ENCODE results near the gene B3GNT8.
"Not testable (repeated sequence)": the region's sequence is repeated elsewhere in the genome, so short reads cannot be mapped to it uniquely, and the experiment has no call there.

The B3GNT8 gene

DNA sequence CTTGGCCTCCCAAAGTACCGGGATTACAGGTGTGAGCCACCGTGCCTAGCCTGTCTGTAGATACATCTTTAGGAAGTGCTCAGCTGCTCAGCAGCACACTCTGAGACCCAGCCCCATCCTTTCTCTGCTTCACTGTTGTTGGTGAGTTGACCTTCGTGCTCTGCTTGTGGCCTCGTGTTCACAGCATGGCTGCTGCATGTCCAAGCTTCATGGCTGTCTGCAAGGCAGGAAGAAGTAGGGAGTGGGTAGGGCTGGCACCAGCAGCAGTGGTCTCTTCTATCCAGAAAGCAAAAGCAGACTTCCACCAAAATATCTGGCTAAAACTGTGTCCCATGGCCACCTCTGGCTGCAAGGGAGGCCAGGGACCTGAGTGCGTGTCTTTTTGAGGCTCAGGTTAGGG is 14.2 kb downstream of the B3GNT8 start:
- DNase-seq, result no peak

DNA sequence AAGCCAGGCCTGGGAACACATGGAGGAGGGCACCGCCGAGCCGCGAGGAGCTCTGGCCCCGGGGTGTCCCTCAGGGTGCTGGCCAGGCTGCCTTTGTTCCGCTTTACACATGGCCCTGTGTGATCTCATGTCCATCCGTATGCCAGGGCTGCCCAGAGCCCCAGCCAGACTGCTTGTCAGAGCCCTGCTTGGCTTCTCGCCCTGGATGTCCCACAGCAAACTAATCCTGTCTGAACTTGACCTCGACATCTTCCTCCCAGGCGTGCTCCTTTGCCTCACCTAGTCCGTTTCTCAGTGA is 15.3 kb downstream of the B3GNT8 start:
- DNase-seq, result no peak

DNA sequence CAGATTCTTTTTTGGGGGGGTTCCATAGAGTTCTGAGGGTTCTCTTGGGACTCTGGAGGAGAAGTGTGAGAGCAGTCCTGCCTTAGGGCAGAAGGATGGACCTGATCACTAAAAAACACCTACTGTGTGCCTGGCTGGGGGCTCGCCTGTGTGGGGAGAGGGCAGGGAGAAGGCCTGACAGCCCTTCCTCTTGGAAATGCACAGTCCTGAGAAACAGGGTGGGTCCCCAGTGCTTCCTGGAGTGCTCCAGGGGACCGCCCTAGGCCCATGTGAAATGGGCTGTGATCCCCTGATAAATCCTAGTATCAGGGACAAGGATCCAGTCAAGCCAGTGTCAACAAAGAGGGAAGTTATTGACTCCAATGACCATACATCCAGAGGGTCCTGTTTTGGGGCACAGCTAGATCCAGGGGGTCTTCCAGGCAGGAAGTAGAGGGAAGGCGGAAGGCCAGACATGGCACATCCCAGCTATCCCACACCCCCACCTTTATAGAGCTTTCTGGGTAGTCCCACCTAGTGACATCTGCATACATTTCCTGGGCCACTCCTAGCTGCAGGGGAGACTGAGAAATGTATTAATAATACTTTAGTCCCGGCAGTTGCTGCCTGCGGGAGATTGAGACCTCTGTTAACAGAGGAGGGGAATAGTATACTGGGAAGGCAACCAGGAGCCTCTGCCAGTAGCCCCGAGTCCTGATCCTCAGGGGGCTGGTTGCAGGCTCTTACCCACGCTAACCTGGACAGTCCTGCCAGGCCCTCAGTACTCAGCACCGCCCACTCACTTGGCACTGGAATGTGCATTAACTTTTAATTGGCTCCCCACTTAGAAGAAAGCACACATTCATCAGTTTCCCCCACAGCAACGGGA is 15.8 kb downstream of the B3GNT8 start:
- DNase-seq, result no peak

DNA sequence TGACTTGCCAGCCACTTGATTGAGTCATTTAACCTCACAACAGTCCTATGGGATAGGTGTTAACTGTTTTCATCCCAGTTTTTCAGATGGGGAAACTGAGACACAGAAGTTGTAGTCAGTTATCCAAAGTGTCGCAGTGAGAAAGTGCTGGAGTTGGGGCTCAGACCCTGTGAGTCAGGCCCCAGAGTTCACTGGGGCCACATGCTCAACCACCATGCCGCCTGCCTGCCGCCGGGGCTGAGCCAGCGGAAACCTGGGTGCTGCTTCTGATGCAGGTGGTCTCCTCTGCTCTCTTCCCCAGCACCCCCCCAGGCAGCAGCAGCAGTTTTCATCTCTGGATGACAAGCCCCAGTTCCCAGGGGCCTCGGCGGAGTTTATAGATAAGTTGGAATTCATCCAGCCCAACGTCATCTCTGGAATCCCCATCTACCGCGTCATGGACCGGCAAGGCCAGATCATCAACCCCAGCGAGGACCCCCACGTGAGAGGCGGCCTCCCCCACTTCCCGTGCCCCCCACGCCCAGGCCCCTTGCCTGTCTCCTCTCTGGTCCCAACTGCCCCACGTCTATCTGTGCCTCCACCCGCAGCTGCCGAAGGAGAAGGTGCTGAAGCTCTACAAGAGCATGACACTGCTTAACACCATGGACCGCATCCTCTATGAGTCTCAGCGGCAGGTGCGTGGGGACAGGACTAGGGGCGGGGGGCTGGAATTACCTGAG is 16.7 kb downstream of the B3GNT8 start:
- no peak for DNase-seq

DNA sequence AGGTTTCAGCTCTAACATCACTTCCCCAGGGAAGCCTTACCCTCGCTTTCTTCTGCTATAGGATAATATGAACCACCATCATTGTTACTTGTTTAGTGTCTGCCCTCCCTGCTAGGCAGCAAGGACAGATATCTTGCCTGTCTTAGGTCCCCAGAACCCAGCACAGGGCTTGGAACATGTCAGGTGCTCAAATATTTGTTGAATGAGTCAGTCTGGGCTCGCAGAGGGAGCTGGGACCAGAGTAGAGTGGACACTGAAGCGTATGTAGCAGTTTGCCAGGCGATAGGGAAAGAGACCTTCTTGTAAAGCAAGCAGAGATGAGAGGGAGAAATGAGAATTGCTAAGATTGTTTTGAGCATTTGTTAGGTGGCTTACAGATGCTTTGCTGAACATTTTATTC is 17.9 kb downstream of the B3GNT8 start:
- DNase-seq, result no peak

DNA sequence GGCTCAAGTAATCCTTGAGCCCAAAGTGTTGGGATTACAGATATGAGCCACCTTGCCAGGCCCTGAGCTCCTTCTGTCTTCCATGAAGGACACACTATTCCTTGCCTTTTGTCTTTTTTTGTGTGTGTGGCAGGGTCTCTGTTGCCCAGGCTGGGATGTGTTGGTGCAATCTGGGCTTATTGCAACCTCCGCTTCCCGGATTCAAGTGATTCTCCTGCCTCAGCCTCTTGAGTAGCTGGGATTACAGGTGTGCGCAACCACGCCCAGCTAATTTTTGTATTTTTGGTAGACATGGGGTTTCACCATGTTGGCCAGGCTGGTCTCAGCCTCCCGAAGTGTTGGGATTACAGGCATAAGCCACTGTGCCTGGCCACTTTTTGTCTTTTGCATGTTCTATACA is 18.3 kb downstream of the B3GNT8 start:
- DNase-seq, result not testable (repeated sequence)

DNA sequence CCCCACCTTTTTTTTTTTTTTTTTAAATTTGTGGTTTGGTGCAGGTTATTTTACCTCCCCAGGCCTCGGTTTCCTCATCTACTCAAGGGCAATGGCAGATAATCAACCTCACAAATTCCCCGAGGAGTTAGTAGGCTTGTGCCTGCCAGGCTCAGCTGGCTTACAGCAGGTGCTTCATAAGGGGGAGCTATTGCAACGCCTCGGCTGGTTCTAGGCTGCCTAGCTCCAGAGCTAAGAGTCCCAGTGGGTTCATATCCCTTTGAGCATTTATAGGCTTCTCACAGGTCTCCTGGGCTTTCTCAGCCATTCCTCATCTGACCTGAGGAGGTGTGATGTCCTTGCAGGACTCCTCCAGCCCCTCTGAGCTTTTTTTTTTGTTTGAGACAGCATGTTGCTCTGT is 18.9 kb downstream of the B3GNT8 start:
- no peak for DNase-seq

DNA sequence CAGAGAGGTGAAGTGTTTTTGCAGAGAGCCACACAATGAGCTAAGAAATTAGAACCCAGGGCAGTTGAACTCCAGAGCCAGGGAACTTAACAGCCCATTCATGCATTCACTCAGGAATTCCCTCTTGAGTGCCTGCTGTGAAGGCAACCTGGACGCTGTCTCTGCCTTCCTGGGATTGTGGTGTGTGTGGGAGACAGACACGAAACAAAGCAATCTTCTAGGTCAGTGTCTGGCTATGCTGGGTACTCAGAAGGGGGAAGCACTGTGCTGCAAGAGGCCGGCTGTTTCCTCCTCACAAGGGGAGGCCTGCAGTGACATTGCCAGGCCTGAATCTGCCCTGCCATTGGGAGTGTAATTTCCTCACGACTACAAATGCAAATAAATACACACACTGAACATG is 19.9 kb downstream of the B3GNT8 start:
- no peak for DNase-seq

DNA sequence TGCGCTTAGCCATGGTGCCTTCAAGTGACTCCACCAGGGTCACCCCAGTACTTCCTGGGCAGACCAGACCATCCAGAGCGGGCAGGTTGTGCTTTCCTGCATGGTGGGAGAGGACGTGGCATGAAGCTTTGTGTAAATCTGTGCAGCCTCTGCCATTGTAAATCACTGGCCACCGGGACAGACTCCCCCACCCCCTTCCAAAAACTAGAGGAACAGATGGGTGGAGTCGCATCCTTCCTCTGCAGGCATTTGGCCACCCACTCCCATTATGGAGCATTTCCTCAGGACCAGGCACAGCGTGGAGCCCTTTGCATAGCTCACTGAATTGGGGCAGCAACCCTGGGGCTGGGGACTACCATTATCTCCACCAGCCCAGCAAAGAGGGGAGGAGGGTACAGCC is 21.4 kb downstream of the B3GNT8 start:
- DNase-seq, result no peak

DNA sequence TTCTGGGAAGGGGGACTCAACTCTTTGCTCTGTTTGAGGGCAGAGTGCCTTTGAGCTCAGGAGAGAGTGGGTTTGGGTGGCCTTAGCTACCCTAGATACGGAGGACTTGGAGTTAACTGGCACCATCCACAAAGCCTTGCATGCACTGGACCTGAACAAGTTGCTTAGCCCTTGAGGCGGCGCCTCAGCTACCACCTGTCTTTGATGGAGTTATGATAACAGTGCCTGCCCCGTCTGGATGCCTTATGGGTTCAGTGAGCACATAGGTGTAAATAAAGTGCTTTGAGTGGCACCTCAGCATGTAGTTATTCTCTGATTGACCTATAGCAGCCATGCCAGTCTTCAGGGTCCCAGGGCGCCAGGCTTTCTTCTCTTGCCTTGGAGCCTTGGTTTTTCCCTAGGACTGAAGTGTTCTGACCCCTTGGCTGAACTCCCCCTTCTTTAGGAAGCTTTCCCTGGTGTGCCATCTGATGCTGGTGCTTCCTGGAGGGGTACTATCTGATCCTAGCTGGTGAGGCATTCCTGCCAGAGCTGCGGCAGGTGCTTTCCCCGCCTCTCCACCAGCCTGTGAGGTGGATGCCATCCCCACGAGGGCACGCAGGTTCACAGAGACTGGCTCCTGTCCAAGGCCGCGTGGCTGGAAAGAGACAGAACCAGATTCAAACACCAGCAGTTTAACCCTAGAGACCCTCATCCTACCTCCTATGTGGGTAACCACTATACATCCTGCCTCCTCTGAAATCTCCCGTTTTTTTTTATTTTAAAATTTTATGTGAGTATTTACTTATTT is 23.8 kb downstream of the B3GNT8 start:
- DNase-seq, result no peak

DNA sequence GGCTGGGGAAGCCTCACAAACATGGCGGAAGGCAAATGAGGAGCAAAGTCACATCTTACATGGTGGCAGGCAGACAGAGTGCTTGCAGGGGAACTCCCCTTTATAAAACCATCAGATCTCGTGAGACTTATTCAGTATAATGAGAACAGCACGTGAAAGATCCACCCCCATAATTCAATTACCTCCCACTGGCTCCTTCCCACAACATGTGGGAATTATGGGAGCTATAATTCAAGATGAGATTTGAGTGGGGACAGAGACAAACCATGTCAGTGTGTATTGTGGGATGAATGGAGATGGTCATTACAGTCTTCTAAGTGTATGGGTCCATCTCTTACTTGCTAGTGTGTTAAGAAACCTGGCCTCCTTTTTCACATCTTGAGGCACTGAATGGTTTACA is 25.2 kb downstream of the B3GNT8 start:
- no peak for DNase-seq

DNA sequence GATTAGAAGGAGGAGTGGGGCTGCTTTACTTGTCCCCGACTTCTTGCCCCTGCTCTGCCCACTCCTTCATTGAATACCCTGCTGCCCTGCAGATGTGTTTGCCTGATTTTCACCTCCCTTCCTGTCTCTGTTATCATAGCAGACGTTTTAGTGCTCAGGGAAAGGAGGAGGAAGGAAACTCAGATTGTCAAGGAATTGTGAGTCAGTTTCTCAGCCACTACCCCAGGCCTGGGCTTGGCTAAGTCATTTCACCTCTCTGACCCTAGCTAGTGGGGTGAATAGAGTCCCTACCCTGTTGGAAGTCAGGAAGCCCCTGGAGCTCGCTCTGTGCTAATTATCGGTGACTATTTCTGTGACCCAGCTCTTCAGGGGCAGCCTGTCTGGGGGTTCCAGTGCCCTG is 25.7 kb downstream of the B3GNT8 start:
- DNase-seq, result no peak

DNA sequence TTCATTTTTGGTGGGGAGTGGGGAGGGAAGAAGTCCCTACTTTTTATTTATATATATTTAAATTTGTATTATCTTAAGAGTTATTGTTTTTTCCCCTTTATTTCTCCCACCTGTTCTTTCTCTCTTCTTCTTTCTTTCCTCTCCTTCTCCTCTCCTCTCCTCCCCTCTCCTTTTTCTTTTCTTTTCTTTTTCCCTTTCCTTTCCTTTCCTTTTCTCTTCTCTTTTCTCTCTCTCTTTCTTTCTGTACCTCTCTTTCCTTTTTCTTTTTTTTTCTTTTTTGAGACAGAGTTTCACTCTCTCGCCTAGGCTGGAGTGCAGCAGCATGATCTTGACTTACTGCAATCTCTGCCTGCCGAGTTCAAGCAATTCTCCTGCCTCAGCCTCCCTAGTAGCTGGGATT is 27.6 kb downstream of the B3GNT8 start:
- no peak for DNase-seq

DNA sequence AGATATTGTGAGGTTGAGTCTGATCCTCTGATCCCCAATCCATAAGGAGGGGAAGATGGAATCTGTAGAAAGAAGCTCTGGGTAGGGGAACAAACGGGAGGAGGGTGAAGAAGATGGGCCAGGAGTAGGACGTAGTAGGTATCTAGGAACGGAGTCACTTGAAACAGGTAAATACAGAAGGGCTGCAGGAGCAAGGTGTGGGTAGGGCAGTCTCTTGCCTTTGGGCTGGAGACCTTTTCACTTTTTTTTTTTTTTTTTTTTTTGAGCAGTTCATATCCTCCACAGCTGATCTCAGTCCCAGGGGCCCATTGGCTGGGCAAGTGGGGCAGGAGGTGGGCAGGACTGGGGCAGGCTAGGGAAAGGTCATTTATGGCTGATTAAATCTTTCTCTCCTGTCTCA is 28.1 kb downstream of the B3GNT8 start:
- DNase-seq, result no peak

DNA sequence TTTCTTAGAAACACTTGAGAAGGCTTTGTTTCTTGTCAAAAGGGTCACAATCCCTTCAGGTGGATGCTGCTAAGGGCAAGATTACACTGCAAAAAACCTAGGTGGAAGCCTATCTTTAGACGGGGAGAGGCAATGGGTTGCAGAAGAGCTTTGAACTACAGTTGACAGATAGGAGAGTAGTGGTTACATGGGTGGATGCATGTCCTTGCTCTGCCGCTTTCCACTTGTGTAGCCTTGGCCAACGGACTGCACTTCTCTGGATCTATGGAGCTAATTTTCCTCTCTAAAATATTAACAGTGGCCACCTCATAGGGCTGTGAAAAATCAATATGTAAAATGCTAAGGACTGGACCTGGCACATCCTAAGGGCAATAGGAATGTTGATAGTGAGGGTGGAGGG is 28.6 kb downstream of the B3GNT8 start:
- DNase-seq, result no peak

DNA sequence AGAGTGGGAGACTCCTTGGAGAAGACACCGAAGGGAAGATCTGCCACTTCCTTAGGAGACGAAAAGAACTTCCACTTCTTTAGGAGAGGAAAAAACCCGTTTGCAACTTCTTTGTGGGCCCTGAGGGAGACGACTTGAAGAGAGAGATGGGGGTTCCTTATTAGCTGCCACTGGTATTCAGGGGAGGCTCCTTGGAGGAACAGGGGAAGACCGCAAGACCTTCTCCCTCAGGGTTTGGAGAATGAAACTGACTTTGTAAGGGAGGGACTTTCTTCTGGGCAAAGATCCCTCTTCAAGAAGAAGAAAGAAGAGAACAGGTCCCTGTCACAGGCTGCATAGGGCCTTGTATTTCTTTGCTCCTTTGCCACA is 29.1 kb downstream of the B3GNT8 start:
- DNase-seq, result no peak

DNA sequence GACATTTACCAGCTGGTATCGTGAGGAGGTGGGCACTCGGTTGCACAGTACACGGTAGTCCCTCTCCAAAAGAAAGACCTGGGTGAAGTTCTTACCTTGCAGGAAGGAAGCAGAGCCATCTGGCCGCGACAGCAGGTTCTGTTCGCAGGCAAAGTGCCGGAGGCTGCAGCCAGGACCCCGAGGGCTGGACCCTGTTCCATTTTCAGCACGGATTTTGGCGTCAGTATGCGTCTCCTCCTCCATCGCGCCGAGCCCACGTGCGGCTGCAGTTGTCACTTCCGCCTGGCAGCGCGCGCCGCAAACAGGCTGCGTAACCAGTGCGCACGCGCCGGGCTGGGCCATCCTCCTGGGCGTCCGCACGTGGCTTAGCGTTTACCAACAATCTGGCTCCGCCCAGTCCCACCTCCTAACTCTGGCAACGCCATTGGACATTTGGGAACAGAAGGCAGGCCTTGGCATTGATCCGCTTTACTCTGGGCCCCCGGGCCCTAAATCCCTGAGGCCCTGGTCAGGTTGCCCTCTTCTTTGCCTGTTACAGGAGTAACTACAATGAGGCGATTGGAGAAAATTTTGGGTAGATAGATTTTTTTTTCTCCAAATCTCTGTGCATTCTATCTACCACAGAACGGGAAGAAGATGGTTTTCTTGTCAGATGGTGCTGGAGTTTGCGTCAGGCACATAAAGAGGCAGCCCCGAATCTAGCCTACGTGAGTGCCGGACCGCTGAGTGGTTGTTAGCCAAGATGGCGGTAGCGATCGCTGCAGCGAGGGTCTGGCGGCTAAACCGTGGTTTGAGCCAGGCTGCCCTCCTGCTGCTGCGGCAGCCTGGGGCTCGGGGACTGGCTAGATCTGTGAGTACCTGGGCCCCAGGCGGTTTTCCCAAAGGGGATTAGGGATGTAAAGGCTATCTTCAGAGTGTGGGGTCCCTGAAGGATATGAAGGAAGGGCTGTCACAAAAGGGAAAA is 29.8 kb downstream of the B3GNT8 start, which contains the start of the genes BCKDHA and EXOSC5:
Gene BCKDHA, plus strand, starts transcription at position 733 of the 964 bp plus-strand sequence. Its CDS starts 10 bp downstream, at position 743.
Gene EXOSC5, minus strand, starts transcription at position 274 of the 964 bp plus-strand sequence. Its CDS starts 31 bp downstream, at position 243.
- peak; percentile 99 for DNase-seq

DNA sequence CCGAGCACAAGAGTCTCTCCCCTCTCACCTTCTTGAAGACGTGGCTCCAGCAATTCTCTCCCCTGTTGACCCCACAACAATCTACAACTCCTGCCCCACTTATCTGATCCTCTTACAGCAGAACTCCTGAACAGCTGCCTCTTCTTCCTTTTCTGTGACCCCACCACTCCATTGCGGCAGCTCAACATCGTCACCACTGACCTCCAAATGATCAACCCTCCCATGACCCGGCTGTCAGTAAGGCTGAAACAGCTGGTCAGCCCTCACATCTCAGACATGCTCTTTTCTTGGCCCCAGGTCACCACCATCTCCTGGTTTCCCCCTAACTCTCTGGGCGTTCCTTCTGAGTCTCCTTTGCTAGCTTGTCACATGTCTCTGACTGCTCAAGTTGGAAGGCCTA is 31.8 kb downstream of the B3GNT8 start:
- no peak for DNase-seq

DNA sequence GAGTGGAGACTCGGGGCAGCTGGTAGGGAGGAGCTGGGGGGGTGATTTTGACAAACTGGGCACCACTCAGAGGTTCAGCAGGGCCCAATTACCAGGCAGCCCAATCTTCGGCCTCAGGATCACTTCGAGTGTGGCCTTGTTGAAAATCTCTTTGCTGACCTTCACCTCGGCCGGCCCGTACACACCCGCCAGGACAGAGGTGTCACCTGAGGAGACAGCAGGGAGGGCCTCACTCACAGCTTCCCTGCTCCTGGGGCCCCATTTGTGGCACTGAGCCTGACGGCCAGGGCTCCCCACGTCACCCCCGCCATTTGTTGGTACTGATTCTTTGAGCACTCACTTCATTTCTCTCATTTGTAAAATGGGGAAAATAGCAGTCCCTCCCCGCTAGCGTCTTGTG is 34.4 kb downstream of the B3GNT8 start:
- no peak for DNase-seq

DNA sequence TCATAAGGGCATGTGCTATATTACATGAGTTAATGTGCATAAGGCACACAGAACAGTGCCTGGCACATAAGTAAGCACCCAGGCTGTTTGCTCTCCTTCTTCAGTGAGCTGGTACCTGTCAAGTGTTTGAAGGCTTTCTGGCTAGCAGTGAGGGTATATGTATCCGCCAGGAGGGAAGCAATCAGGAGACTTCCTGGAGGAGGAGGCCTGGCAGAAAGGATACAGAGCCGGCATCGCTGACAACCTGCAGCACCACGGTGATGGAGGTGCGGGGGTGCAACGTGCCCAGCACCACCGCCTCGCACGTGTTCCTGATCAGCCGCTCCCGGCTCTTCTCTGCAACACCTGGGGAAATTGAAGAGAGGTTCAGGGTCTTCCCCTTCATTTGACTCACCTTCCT is 35.6 kb downstream of the B3GNT8 start:
- no peak for DNase-seq

DNA sequence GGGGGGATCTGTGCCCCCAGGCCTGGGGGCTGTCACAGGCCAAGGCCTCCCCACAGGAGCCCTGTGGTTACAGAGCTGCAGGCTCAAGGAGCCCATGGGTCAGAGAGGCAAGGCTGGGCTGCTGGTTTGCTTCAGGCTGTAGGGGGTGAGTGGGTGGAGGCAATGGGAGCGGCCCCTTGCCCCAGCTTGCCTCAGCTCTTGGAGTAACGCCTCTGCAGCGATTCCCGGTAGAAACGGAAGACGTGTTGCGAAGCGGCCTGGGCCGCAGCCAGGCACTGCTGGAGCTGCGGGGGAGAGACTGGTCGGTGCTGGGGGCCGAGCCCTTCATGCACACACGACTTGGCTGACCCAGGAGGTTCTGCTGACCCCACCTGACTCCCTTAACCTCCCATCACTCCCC is 40.7 kb downstream of the B3GNT8 start:
- no peak for DNase-seq

DNA sequence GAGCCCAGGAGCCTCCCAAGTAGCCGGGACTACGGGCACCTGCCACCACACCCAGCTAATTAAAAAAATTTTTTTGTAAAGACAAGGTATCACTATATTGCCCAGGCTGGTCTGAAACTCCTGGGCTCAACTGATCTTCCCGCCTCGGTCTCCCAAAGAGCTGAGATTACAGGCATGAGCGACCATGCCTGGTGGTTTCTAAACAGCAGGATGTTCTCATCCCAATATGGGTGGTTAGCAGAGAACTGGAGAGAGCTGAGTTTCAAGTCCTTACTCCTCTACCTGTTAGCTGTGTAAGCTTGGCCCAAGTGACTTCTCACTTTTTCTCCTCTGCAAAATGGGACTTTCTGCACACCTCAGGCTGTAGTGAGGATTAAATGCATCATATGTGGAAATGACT is 42.8 kb downstream of the B3GNT8 start:
- DNase-seq, result no peak

Measured in activated CD4-positive, alpha-beta T cell treated with anti-CD3 and anti-CD28 coated beads, Interleukin-2, amount 50 U/mL, for 4 hours (primary cell).